ENCODE data around the gene HTRA1.

DNA sequence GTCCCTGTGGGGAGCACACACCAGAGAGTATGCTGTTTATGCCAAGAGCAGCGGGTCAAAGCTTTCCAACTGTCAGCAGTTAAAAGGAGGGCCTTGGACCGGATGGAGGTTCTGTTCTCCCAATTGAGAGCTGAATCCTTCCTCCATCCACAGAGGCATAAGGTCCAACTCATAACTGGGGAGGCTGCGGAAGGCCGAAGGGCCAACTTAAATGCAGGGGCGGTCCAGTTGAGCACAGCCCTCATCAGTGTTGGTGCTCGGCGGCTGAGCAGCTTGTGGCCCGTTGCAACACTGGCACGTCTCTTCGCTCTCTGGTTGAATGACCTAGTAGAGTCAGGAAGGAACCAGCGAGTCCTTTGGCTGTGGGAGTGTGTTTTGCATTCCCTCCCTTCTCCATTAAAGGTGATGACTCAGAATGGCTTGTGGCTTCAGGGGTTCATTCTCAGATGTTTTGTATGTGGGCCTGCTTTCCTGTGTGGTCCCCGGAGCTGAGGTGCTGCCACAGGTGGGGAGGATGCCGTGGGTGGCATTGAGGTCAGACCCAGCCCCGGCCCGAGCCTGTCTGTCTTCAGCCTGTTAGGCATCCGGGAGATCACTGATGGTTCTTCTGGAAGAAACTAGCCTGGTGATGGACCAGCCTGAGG, 54.4 kb downstream of the HTRA1 start:
- TF ChIP-seq CTCF (IDR thresholded peaks at IDR 0.05) (no peak), POLR2AphosphoS5 (IDR thresholded peaks at IDR 0.05) (no peak)

All from sigmoid colon (tissue), 4 donors.